Measurements from ENCODE around the gene PCSK5.
"Not testable (repeated sequence)": the region's sequence is repeated elsewhere in the genome, so short reads cannot be mapped to it uniquely, and the experiment has no call there.

PCSK5 gene

DNA sequence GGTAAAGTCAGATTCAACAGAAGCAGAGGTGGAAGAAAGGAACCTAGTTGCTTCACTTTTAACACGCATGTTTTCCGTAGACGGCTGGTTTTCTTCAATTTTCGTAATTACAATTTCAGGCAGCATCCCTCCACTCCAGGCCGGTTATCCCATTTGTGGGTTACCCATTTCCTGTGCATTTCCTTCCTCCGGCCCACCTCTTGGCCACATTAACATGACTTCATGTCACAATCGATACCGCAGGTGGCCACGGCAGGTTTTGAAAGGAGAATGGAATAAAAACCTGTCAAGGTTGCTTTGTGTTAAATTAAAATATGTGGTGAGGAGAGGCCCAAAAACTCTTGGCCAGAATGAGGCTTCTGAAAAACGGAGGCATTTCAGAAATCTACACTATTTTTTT, 130.2 kb downstream of the PCSK5 start:
- no peak for DNase-seq

DNA sequence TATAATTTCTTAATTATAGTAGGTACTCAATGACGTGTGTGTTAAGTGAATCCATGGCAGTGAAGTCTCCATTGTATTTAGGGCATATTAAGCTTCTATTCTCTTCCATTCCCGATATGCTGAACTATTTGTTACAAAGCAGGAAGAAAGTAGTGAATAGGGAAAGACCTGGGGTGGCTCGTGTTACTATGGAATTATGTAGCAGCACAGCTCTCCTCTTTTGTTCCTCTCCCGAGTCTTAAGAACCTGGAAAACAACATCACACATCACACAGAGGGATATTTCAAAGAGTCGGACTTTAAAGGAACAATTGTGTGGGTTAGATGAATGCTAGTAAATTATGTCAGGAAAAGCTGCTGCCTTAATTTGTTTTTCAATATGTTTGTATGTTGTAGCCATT, 131.8 kb downstream of the PCSK5 start:
- no peak for DNase-seq

DNA sequence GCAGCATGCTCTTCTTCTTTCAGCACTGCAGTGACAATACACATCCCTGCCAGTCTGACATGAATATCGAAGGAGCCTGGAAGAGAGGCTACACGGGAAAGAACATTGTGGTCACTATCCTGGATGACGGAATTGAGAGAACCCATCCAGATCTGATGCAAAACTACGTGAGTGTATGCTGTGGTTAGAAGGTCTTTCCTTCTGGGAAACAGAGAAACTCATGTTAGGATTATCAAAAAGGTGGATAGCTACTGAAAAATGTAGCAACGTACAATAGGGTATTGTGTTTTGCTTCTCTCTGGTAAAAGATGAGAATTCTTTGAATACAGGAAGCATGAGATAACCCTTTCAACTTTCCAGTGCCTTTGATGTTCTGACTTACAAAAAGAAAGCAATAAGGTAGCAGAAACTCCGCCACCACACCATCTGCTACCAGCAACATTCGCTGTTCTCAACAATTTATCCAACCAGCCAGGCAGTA, 133.3 kb downstream of the PCSK5 start:
- DNase-seq = no peak

DNA sequence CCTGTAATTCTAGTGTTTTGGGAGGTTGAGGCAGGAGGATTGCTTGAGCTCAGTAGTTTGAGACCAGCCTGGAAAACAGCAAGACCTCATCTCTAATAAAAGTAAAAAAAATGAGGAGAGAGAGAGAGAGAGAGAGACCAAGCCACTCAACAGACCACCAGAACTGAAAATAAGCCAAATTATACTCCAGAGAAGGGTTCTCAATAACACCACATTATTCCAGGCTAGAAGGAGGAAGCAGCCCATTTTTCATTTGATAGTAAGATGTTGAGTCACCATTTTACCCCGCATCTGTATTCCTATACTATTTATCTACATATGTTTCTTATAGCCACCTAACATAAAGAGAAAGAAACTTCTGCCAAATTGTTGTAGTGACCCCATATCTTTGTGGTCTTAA, 134.8 kb downstream of the PCSK5 start:
- no peak for DNase-seq

DNA sequence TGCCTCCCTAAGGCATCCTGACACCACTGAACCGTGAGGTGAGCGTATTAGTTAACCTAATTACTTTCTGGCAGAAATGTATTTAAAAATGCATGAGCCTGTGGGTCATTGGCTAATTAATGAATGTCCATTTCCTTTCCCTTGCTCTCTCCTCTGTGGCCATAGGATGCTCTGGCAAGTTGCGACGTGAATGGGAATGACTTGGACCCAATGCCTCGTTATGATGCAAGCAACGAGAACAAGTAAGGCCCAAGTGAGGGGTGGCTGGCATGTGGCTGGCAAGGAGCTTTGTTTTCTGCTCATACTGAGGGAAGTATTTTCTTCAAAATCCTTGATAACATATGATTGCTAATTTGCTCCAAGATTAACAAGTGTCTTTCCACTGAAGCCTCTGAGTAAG, 136.3 kb downstream of the PCSK5 start:
- DNase-seq = no peak

DNA sequence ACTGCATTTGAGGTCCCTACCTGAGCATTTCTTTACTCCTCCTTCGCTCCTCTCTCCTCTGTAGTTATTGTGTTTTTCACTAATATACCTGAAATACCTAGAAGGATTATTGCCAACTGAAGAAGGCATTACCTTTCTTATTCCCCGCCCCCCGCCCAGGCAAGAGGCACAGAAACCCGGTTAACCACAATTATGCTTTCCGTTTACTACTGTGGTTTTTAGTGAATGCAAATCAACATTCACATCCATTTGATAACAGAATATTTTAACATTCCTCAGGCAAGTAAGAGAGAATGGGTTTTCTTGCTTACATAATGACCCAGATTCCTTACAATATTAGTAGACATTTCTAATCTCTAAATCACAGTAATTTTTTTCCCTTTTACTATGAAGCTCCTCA, 136.9 kb downstream of the PCSK5 start:
- DNase-seq = no peak

DNA sequence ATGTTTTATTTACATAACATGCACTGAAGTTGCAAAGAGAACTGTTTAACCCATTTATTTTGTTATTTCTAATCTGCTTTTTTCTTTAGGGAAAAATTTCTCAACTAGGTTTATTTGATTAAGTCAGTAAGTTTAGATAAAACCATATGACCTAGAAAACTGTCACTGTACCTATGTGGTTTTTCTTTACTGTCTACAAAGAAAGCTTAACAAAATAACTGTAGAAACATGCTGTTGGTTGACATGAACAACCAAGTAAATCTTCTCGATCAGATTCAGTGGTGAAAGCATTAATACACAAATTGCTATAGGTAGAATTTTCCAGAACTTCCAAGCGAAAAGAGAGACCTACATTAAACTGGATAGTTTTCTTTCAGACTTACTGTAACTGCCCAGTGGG, 137.4 kb downstream of the PCSK5 start:
- DNase-seq = no peak

DNA sequence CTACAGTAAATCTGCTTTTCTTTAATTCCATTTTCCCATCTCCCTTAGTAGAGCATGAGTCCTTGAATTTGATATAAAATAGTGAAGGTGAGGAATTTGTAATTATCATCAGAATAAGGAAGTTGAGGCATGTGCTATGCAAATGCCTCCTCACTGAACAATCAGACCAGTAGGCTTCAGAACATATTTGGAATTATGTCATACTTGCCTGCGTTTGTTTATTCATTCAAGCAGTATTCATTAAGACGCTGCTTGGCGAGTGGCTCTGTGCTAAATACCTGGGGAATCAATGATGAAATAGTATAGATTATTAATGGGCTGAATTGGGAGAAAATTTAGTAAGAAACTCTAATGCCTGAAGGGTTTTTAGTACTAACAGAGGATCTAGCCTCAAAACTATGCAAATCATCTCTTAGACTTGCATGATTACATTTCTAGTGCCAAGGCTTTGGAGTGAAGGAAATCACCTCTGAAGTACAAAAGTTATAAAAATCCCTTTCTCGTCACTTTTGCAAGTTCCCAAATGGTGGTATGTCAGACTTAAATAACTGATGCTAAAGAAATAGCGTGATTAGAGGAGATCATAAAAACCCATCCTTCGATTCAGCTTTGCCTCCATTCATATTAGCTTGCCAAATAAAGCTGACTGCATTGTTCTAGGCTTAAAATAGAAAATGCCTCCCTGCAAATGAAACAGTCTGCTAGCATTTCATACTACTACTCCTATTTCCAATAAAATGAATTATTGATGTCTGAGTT, 141.7 kb downstream of the PCSK5 start:
- DNase-seq = no peak

DNA sequence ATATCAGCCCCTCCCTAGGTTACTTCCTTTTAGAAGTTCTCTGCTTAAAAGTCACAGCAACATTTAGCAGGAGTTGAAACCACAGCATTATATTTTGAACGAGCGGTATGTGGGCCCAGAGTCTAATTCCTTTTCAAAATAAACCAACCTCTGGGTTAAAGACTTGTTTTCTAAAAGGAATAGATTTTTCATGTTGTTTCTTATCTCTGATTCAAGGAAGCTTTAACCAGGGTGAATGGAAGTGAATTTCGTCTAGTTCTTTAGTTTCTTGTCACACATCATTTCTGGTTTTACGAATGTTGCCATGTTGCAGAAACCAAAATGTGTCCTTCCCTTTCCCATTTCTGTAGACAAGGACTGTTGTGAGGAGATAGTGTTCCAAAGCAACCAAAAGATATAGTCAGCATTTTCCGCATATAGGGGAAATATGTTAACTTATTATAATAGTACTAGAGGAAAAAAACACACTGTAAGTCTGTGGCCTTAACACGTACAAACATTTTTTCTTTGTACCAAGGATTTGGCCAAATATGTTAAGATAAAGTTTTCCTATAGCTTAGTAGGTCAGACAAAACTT, 142.4 kb downstream of the PCSK5 start:
- no peak for DNase-seq

DNA sequence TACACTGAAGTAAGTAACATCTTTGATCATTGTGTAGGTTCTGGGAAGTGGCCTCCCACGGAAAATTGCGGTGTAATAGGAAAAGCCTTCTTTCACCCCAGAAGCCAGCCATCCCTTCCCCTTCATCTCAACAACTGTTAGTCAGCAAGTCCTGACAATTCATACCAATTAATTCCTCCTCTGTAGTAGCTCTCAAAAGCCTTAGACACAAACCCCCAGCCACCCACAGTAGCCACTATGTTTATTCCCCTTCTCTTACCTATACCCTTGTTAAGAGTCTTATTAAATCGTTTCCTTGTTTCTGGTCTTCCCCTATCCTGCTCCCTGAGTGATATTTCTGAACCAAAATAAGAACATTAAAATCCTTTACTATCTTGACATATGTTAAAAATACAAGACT, 143.6 kb downstream of the PCSK5 start:
- DNase-seq = no peak

DNA sequence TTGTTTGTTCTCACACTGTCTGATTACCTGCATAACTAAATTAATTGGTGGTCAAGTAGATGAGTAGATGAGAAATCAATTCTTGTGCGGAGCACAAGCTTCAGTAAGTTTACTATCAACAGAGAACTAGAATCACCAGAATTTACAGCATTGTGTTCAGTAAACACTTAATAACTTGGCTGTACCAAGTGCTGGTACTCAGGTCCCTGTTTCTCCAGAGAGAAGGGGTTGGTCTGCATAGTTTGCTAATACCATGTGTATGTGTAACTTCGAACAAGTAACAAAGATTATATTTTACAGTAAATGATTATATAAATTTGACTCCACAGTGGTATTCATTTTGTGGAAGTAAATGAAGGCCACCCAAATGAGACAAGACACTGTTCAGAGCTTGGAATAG, 146.3 kb downstream of the PCSK5 start:
- DNase-seq = no peak

DNA sequence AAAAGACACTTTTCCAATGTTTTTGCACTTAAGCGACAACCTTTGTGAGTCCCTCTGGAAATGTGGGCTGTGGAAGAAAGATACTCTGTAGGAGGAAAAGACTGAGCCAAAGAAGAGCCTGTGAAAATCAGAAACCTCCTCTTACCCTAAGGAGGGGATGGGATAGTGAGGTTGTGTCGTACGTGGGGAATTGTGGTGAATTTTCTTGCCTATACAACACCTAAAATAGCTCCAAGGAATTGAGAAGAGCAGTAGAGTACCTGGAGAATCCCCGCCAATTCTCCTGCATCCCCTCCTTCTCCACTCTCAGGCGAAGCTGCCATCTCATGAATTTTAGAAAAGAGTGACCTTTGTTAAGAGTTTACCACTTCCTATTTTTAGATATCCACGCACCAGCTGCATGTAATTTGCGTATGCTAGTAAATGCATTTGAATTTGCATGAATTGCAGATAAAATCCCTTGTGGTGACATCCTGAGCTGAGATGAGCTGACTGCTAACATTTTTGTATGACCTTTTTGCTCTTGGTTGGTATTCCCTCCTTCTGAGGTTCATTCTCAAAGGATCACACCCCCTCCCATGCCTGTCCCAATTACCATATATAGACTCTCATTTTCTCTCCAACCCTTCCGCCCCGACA, 147.2 kb downstream of the PCSK5 start:
- no peak for DNase-seq

DNA sequence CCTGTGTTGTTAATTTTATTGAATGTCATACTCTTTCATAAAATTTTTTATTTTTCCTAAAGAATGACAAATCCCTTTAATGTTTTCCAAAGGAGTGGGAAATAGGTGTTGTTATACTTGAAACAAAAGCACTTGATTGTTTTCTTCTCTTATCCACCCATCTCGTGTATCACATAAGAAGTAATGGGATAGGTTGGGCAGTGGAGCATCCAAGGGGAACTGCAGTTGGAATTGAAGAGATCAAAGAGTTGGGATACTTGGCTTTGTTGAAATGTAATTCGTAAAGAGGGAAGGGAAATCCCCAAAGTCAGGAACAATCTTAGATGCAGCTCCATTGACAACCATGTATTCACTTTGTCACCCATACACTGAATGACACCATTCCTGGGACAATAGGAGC, 148.0 kb downstream of the PCSK5 start:
- DNase-seq = no peak

DNA sequence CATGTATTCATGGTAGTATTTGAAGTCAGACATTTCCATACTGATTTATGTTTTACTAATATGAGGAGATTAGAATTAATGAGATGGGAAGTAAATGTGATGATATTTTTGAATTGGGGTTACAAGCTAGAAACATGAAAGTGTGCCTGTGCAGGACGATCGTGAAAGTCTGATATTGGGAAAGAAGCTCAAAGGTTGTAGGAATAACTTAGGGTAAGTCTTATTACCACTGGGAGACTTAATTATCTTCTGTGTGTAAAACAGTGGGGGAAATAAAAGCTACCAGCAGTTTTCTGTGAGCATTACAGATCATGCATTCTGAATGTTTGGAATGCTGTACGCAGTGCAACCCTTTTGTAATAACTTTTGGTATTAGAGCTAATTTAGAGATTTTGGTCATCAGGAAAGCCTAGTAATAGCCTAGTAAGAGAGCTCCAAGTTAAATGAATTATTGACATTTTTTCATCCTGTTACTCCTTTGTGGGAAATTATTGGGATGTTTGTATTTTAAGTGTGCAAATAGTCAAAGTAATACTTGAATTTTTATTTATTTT, 153.9 kb downstream of the PCSK5 start:
- no peak for DNase-seq

DNA sequence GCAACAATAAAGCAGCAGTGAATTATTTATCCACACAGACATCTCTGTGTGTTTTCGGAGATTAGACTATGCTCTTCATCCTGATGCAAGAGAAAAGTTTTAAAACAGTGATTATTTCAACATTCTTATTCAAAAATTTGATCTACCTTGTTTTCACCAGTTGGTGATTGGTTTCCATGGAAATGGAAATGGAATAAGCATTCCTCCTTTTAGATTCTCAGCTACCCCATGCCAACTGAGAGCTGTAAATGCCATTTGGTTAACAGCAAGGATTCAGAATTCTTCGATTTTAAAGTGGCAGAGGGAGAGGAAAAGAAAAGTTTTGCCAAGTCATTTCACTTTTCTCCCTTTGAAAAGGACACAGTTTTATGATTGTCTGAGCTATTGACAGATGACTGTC, 154.7 kb downstream of the PCSK5 start:
- DNase-seq = no peak

DNA sequence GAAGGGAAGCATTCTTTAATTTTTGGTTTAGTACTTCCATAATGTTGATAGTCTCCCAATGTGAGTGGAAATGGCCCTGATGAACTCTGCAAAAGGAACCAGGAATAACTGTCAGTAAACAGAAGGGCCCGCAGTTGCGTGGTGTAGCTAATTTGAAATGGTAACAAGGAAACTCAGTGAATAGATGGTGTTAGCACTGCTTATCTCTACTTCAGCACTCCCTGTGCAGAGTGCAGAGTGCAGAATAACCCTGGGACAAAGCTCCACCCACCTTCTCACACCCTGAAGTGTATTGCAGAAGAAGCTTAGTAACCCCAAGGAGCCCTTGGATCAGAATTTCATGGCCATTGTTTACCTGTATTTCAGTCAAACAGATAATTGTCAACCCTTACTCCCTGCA, 158.9 kb downstream of the PCSK5 start:
- no peak for DNase-seq

DNA sequence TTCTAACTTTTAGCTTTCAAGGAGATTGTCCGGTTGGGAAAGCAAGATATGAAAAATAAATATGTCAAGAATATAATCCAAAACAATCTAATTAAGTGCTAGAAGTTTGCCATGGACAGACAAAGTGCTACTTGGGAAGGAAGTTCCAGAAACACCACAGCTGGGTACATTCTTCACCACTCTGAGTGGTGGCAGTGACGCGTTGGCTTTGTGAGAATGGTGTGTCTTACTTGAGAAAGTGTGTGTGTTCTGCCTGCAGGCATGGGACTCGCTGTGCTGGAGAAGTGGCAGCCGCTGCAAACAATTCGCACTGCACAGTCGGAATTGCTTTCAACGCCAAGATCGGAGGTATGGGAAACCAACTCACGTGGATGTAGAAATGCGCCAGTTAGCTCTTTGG, 177.2 kb downstream of the PCSK5 start:
- DNase-seq = no peak

DNA sequence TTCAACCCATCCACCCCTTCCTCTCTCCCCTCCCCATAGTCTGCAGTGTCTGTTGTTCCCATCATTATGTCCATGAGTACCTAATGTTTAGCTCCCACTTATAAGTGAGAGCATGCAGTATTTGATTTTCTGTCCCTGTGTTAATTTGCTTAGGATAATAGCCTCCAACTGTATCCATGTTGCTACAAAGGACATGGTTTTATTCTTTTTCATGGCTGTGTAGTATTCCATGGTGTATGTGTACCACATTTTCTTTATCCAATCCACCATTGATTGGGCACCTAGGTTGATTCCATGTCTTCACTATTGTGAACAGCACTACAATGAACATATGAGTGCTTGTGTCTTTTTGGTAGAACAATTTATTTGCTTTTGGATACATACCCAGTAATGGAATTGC, 187.1 kb downstream of the PCSK5 start:
- no peak for DNase-seq

DNA sequence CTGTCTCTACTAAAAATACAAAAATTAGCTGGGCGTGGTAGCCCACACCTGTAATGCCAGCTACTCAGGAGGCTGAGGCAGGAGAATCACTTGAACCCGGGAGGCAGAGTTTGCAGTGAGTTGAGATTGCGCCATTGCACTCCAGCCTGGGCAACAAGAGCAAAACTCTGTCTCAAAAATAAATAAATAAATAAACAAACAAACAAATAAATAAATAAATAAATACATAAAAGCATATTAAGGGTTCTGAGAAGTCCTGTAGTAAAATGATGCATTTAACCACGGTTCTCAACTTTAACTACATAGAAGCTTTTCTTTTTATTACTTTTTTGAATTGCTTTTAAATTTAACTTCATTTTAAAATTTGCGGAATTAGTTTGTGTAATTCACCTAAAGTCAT, 190.8 kb downstream of the PCSK5 start:
- not testable (repeated sequence) for DNase-seq

DNA sequence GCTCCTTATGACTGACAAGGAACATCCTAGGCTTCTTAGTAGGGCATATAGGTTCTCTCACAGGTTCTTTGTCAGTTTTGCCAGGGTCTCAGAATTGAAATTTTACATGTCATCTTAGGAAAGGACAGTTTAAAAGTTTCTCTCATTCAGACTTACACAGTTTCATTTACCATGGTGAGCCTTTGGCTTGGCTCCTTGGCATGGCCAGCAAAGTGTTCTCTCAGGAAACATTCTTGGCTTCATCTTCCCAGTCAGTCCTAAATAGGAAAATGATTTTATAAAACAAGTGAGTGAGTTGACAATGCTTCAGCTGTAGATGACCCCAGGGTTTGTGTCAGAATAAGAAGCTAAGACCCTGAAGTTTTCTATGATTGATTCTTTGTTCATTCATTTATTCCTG, 191.6 kb downstream of the PCSK5 start:
- DNase-seq = no peak

DNA sequence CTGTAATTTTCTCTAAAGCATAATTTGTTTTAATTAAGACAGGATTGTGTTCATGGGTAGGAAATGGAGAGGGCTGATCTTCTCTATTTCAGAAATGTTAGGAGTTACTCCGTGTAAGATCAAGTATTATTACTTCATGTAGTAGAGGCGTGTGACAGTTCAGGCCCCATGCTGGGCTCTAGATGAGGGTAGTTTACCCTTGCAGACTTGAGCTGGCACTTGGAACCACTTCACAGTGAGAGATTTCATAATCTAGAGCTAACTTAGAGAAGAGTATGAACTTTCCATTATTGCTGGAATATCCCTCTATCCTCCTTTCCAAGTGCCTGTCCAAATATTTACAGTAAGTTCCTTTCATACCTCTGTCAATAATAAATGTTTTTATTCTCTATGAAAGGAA, 195.1 kb downstream of the PCSK5 start:
- no peak for DNase-seq

DNA sequence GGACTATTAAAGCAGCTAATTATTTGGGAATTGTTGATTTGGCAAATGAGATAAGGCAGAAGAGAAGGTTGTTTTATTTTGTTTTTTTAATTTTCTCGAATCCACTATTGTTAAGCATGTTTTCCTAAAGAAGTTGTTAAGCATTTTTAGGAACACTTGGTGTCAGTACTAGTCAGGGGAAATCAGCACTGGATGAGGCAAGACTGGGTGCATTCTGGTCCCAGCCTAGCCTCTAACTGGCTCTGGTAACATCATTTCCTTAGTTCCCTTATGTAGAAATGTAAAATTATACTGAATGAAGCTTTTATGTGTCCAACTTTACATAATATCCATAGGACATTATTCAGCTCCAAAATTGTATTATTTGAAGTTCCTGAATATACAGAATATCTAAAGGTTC, 196.1 kb downstream of the PCSK5 start:
- DNase-seq = no peak

DNA sequence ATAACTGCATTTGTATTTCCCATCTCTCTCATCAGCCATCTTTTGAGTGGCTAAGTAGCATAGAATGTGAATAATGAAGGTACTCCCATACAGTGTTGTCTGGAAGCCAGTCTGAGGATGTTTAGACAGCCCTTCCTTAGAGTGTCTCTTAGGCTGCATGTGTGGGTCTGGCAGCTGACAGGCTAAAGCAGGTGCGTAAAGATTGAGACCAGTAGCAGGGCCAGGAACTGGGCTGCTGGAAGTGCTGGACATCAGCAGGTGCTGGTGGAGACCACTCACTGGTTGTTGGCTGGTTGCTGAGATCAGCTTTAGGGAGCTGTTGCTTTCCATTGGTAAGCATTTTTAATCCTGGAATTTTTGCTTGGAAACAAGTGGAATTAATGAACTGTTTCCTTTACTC, 197.5 kb downstream of the PCSK5 start:
- DNase-seq = no peak

DNA sequence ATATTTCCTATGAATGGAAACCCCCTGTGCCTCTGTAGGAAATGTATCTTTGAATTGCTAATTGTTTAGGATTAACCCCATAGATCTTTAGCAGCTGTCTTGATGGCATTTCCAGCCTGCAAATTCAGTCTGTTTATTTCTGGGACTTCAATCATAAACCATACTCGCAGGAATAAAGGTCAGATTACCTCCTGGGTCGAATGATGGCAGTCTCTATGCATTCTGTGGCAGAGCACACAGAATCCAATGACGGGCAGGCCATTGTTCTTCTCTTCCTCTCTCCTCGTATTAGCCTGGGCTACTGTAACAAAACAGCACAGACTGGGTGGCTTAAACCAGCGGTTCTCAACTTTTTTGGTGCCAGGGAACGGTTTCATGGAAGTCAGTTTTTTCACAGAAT, 199.9 kb downstream of the PCSK5 start:
- DNase-seq = no peak
